T-helper 2 cell treated with Interferon-gamma antibody and Interleukin-4, amounts not matched to agents 100 ng/mL and 5 ng/mL, for 36 hours (primary cell): ENCODE results near the gene FOXC1. TPM values are rescaled to one million over a fixed set of nuclear protein-coding genes. Genes with fewer than 3 reads are reported as not detected.

ENCODE experiments used
- intact Hi-C: fragments of 100-400 bp; cut with micrococcal nuclease; formaldehyde crosslinking; loops from one replicate; pipeline ENCODE4 v1.15.1; 2023
- total RNA-seq: library from RNA; stranded (reverse); gene quantifications from 2 replicates; pipeline ENCODE4 v1.2.3, GENCODE V29; 2022

Gene FOXC1
- total RNA-seq, 1 donor from 2014 or later = not detected

DNA sequence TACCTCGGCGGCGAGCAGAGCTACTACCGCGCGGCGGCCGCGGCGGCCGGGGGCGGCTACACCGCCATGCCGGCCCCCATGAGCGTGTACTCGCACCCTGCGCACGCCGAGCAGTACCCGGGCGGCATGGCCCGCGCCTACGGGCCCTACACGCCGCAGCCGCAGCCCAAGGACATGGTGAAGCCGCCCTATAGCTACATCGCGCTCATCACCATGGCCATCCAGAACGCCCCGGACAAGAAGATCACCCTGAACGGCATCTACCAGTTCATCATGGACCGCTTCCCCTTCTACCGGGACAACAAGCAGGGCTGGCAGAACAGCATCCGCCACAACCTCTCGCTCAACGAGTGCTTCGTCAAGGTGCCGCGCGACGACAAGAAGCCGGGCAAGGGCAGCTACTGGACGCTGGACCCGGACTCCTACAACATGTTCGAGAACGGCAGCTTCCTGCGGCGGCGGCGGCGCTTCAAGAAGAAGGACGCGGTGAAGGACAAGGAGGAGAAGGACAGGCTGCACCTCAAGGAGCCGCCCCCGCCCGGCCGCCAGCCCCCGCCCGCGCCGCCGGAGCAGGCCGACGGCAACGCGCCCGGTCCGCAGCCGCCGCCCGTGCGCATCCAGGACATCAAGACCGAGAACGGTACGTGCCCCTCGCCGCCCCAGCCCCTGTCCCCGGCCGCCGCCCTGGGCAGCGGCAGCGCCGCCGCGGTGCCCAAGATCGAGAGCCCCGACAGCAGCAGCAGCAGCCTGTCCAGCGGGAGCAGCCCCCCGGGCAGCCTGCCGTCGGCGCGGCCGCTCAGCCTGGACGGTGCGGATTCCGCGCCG is 994 bp downstream of the FOXC1 start:
- intact Hi-C loops = loop anchor here (5.0 kb wide), 2 partner anchors 298 to 1622 kb away; partner anchors contain the start of gene FOXQ1

DNA sequence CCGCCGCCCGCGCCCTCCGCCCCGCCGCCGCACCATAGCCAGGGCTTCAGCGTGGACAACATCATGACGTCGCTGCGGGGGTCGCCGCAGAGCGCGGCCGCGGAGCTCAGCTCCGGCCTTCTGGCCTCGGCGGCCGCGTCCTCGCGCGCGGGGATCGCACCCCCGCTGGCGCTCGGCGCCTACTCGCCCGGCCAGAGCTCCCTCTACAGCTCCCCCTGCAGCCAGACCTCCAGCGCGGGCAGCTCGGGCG is 1.5 kb downstream of the FOXC1 start:
- intact Hi-C loops = loop anchor here (5.0 kb wide), 2 partner anchors 299 to 1621 kb away; partner anchors contain the start of gene FOXQ1

DNA sequence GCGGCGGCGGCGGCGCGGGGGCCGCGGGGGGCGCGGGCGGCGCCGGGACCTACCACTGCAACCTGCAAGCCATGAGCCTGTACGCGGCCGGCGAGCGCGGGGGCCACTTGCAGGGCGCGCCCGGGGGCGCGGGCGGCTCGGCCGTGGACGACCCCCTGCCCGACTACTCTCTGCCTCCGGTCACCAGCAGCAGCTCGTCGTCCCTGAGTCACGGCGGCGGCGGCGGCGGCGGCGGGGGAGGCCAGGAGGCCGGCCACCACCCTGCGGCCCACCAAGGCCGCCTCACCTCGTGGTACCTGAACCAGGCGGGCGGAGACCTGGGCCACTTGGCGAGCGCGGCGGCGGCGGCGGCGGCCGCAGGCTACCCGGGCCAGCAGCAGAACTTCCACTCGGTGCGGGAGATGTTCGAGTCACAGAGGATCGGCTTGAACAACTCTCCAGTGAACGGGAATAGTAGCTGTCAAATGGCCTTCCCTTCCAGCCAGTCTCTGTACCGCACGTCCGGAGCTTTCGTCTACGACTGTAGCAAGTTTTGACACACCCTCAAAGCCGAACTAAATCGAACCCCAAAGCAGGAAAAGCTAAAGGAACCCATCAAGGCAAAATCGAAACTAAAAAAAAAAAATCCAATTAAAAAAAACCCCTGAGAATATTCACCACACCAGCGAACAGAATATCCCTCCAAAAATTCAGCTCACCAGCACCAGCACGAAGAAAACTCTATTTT is 2.0 kb downstream of the FOXC1 start:
- intact Hi-C loops = loop anchor here (2.0 to 5.0 kb wide), 3 partner anchors 225 to 1621 kb away; partner anchors contain the start of gene FOXQ1

DNA sequence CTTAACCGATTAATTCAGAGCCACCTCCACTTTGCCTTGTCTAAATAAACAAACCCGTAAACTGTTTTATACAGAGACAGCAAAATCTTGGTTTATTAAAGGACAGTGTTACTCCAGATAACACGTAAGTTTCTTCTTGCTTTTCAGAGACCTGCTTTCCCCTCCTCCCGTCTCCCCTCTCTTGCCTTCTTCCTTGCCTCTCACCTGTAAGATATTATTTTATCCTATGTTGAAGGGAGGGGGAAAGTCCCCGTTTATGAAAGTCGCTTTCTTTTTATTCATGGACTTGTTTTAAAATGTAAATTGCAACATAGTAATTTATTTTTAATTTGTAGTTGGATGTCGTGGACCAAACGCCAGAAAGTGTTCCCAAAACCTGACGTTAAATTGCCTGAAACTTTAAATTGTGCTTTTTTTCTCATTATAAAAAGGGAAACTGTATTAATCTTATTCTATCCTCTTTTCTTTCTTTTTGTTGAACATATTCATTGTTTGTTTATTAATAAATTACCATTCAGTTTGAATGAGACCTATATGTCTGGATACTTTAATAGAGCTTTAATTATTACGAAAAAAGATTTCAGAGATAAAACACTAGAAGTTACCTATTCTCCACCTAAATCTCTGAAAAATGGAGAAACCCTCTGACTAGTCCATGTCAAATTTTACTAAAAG is 2.7 kb downstream of the FOXC1 start:
- intact Hi-C loops = loop anchor here (2.0 to 5.0 kb wide), 3 partner anchors 226 to 1620 kb away; partner anchors contain the start of gene FOXQ1

- intact Hi-C loops = loop anchor here (2.0 to 5.0 kb wide), 3 partner anchors 226 to 1619 kb away; partner anchors contain the start of gene FOXQ1
Observed at GRCh38 chr6:1612974-1613306, 3.2 kb downstream of the FOXC1 start.

- intact Hi-C loops = loop anchor here (2.0 to 5.0 kb wide), 3 partner anchors 227 to 1619 kb away; partner anchors contain the start of gene FOXQ1
Observed at GRCh38 chr6:1613346-1613687, 3.6 kb downstream of the FOXC1 start.

GRCh38 chr6:1613688-1614447 is 4.2 kb downstream of the FOXC1 start:
- intact Hi-C loops = loop anchor here (2.0 to 5.0 kb wide), 3 partner anchors 227 to 1618 kb away; partner anchors contain the start of gene FOXQ1

DNA sequence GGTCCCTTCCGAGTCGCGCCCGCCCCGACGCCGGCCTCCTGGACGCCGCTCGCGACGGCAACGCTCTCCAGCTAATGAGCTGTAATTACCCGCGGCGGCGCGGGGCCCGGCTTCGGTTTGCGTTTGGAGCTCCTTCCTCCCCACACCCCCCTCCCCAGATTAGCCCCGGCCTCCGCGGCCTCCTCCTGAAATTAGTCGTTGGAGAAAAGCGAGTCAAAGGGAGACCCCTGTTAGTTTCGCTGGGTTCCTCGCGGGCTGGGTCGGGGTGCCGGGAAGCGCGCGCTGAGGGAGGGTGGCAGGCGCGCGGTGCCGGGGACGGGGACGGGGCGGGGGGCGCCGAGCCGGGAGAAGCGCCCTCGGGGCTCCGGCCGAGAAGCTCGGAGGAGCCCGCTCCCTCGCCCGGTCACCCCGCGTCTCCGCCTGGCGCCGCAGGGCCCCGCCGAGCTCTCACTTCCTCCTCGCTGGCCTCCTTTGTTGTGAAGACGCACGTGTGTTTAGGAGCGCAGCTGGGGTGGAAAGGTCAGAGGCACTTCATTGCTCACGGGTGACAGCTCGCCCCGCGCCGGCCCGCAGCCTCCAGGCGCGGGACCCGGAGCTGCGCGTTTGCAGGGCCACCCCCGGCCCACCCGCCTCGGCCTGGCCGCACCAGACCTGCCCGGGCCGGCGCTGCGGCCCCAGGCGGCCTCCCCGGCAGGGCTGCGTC is 4.9 kb downstream of the FOXC1 start:
- intact Hi-C loops = loop anchor here (5.0 kb wide), 2 partner anchors 302 to 1618 kb away; partner anchors contain the start of gene FOXQ1

GRCh38 chr6:1615151-1615852 is 5.6 kb downstream of the FOXC1 start:
- intact Hi-C loops = no loop called here

DNA sequence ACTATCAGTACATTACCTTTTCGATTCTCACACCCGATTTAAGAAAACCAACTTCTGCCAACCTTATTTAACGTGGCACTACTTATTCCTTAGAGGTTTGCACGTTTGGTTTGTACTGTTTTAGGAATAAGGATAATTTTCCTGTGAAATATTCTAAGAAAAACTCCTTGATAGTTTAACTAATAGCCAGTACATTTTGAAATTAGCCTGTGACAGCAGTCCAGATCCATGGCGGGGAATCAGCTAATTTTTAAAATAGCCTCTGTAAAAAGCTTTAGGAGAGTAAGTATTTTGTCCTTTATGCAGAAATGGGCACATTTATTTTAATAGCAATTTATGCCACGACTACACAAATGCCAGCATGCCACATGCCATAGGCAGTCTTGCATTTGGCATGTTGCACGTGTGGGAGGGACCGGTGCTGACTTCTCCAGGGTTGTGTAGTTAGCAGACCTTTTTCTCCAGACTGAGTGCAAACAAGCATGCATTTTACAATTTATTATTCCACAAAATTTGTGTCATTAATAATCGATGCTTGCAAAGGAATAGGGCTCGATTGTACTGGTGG is 6.2 kb downstream of the FOXC1 start:
- intact Hi-C loops = no loop called here

GRCh38 chr6:1616701-1617463 is 7.2 kb downstream of the FOXC1 start:
- intact Hi-C loops = no loop called here

GRCh38 chr6:1617466-1618310 is 8.0 kb downstream of the FOXC1 start:
- intact Hi-C loops = no loop called here

DNA sequence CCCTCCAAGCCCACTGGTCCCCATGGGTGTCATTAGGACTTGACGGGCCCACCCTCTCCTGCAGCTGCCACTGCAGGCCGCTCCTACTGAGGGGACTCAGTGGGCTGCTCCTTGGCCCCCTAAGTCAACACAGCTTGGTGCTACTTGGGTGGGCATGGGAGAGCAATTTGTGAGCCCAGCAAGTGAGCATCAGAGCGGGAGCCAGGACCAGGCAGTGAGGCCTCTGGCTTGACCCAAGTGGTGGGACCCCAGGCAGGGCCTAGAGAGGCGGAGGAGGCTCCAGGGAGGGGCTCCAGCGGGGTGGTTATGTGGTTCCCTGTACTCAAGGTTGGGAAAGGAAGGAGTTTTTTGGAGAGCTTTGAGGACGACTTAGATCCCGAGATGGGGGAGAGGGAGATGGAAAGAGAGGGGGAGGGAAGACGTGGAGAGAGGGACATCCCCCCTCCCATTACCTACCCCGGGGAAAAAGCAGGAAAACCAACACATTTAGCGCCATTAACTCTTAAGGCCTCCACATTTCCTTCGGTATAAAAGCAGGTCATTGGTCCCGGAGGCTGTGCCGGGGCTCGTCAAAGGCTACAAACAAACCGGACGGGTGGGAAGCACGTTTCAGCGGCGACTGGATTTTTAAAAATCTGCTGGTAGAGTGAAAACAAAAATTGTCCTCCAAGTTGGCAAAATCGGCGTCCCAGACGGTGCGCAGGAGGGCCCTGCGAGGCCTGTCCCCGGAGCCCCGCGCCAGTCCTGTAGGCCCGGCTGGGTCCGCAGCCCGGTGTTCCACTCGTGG is 8.8 kb downstream of the FOXC1 start:
- intact Hi-C loops = no loop called here

DNA sequence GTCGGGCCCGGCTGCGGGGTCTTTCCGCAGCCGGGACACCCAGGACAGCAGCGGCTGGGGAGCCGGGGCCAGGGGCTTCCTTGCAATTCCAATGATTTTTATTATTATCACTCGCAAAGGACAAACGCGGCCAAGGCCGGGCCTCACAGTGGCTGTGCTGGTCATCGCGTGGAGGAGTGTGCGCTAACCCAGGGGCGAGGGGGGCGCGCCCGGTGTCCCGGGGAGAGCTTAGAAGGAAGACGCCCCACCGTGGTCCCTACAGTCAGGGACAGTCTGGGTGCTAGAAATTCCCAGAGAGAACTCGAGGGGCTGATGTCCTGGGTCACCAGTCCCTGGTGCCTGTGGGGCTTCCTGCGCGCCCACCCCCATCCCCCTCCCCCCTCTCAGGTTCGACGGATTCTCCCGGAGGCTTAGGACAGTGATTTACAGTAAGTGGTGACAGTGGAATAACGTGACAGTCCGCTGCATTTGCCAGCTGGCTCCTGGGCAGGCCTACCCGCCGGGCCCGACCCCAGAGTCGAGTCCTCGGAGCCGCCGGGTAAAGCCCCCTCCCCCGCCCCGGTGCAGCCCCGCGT is 9.5 kb downstream of the FOXC1 start:
- intact Hi-C loops = no loop called here

- intact Hi-C loops = no loop called here
Observed at GRCh38 chr6:1619673-1620503, 10.2 kb downstream of the FOXC1 start.
